ENCODE measurements around the gene PSMD13.
"Not testable (repeated sequence)": the region's sequence is repeated elsewhere in the genome, so short reads cannot be mapped to it uniquely, and the experiment has no call there.

Gene PSMD13

GRCh38 chr11:279040-279965 is 42.5 kb downstream of the PSMD13 start:
- FAIRE-seq, result no peak

GRCh38 chr11:279966-280705 is 43.4 kb downstream of the PSMD13 start:
- FAIRE-seq, result no peak

- FAIRE-seq, result no peak
Measured at GRCh38 chr11:280706-281485, 44.1 kb downstream of the PSMD13 start.

GRCh38 chr11:281486-282161 is 44.8 kb downstream of the PSMD13 start:
- FAIRE-seq, result no peak

- FAIRE-seq, result no peak
Measured at GRCh38 chr11:282171-282570, 45.4 kb downstream of the PSMD13 start.

- FAIRE-seq, result no peak
Measured at GRCh38 chr11:282630-283360, 46.0 kb downstream of the PSMD13 start.

- FAIRE-seq, result no peak
Measured at GRCh38 chr11:283405-284104, 46.8 kb downstream of the PSMD13 start.

GRCh38 chr11:284105-285020 is 47.6 kb downstream of the PSMD13 start:
- FAIRE-seq, result no peak

- FAIRE-seq, result no peak
Measured at GRCh38 chr11:285021-285893, 48.5 kb downstream of the PSMD13 start.

GRCh38 chr11:285894-286220 is 49.1 kb downstream of the PSMD13 start:
- FAIRE-seq, result no peak

- not testable (repeated sequence) for FAIRE-seq
Measured at GRCh38 chr11:286977-287820, 50.4 kb downstream of the PSMD13 start.

GRCh38 chr11:287821-288477 is 51.2 kb downstream of the PSMD13 start:
- no peak for FAIRE-seq

- FAIRE-seq, result no peak
Measured at GRCh38 chr11:288478-289397, 52.0 kb downstream of the PSMD13 start, which contains the start of gene PGGHG. Gene PGGHG, plus strand, starts transcription at chr11:289126. Its CDS starts 691 bp downstream, at chr11:289817.

- FAIRE-seq, result no peak
Measured at GRCh38 chr11:289398-289711, 52.6 kb downstream of the PSMD13 start.

- no peak for FAIRE-seq
Measured at GRCh38 chr11:289712-290620, 53.2 kb downstream of the PSMD13 start.
